MM.1S (cell line): ENCODE results near the gene UBE2Q1.

Experiments used
- DNase-seq: peaks from one replicate; pipeline ENCODE4 v3.0.0-alpha.2; 2015
- H2AFZ ChIP-seq: fragments of 300-600 bp; sonication (generic); 2 replicates; pipeline ENCODE4 v1.6.0; 2016; ENCODE audit warnings: antibody characterized with exemption, low read length
- H3F3A ChIP-seq: fragments of 300-600 bp; sonication (generic); 2 replicates; pipeline ENCODE4 v1.6.1; 2016; ENCODE audit warnings: mild to moderate bottlenecking, antibody characterized with exemption, low read length, moderate library complexity, mixed read lengths; ENCODE audit not compliant: insufficient read depth
- H3K27ac ChIP-seq: fragments of 300-600 bp; sonication (generic); 2 replicates; pipeline ENCODE4 v1.5.1; 2016; ENCODE audit warnings: mild to moderate bottlenecking, low read length
- H3K27me3 ChIP-seq: fragments of 300-600 bp; sonication (generic); replicated peaks from 2 replicates; pipeline ENCODE4 v1.6.0; 2016; ENCODE audit warnings: low read length; ENCODE audit not compliant: insufficient read depth
- H3K36me3 ChIP-seq: fragments of 300-600 bp; sonication (generic); replicated peaks from 2 replicates; pipeline ENCODE4 v1.6.1; 2016; ENCODE audit warnings: mild to moderate bottlenecking, low read length, mixed read lengths; ENCODE audit not compliant: insufficient read depth
- H3K4me1 ChIP-seq: fragments of 300-600 bp; sonication (generic); 2 replicates; pipeline ENCODE4 v1.6.1; 2016; ENCODE audit warnings: low read length, mixed read lengths
- H3K4me2 ChIP-seq: fragments of 300-600 bp; sonication (generic); 2 replicates; pipeline ENCODE4 v1.6.0; 2016; ENCODE audit warnings: low read depth, low read length
- H3K4me3 ChIP-seq: fragments of 300-600 bp; sonication (generic); 2 replicates; pipeline ENCODE4 v1.5.1; 2016; ENCODE audit warnings: low read length, mixed read lengths
- H3K79me2 ChIP-seq: fragments of 300-600 bp; sonication (generic); 2 replicates; pipeline ENCODE4 v1.6.1; 2016; ENCODE audit warnings: mixed run types, low read length, mixed read lengths
- H3K9ac ChIP-seq: fragments of 300-600 bp; sonication (generic); 2 replicates; pipeline ENCODE4 v1.6.1; 2016; ENCODE audit warnings: low read length, mixed read lengths
- H3K9me2 ChIP-seq: fragments of 300-600 bp; sonication (generic); replicated peaks from 2 replicates; pipeline ENCODE4 v1.6.1; 2016; ENCODE audit warnings: mild to moderate bottlenecking, low read length, mixed read lengths; ENCODE audit not compliant: insufficient read depth
- H3K9me3 ChIP-seq: fragments of 300-600 bp; sonication (generic); replicated peaks from 2 replicates; pipeline ENCODE4 v1.6.1; 2016; ENCODE audit warnings: mild to moderate bottlenecking, low read length, mixed read lengths; ENCODE audit not compliant: insufficient read depth
- H4K20me1 ChIP-seq: fragments of 300-600 bp; sonication (generic); 2 replicates; pipeline ENCODE4 v1.6.1; 2016; ENCODE audit warnings: mild to moderate bottlenecking, low read length, moderate library complexity, mixed read lengths; ENCODE audit not compliant: insufficient read depth
- EZH2 ChIP-seq: fragments of 300-600 bp; sonication (generic); optimal IDR thresholded peaks from 2 replicates; pipeline ENCODE3; 2017; ENCODE audit warnings: low read depth, mild to moderate bottlenecking, antibody characterized with exemption, low read length, mixed read lengths
- EZH2phosphoT487 ChIP-seq: fragments of 300-600 bp; sonication (generic); IDR thresholded peaks from 2 replicates; pipeline ENCODE4 v1.6.1; 2018; ENCODE audit warnings: antibody characterized with exemption, low read length
- TF ChIP-seq, protein P1 (sequence below): fragments of 300-600 bp; sonication (generic); IDR thresholded peaks from 2 replicates; pipeline ENCODE4 v1.5.1; 2016; ENCODE audit warnings: antibody characterized with exemption, low read length, mixed read lengths

UBE2Q1 gene

DNA sequence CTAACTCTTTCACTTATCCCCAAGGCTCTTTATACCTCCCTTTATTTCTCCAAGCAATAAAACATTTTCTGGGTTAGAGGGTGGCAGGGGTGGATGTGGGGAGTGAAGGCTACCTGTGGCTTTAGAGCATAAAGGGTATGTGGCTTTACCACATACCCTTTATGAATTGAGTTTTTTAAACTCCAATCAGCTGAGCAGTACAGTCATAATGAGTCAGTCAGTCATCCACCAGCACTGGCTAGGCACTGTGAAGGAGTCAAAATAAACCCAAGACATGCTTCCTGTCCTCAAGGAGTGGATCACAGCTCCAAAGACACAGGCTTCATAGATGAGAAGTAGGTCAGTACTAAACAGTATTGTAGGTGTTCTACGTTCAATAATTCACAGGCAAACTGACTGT lies 59.0 kb downstream of the UBE2Q1 start:
- H3K27ac ChIP-seq, result no peak overlapping the region
- peaks cover 12% of the 10 kb centered on the region; the same call in 1 of the 2 replicates for H3K27me3 ChIP-seq
- H3K9me2 ChIP-seq, result no peaks in the 10 kb centered on the region
- peaks cover 11% of the 10 kb centered on the region; the same call in 1 of the 2 replicates for H3F3A ChIP-seq
- no peak overlapping the region for H3K9ac ChIP-seq
- DNase-seq, result no peak
- H4K20me1 ChIP-seq, result no peaks in the 10 kb centered on the region
- peaks cover 11% of the 10 kb centered on the region for H3K4me1 ChIP-seq
- no peak for TF ChIP-seq EZH2phosphoT487
- TF ChIP-seq, protein P1, sequence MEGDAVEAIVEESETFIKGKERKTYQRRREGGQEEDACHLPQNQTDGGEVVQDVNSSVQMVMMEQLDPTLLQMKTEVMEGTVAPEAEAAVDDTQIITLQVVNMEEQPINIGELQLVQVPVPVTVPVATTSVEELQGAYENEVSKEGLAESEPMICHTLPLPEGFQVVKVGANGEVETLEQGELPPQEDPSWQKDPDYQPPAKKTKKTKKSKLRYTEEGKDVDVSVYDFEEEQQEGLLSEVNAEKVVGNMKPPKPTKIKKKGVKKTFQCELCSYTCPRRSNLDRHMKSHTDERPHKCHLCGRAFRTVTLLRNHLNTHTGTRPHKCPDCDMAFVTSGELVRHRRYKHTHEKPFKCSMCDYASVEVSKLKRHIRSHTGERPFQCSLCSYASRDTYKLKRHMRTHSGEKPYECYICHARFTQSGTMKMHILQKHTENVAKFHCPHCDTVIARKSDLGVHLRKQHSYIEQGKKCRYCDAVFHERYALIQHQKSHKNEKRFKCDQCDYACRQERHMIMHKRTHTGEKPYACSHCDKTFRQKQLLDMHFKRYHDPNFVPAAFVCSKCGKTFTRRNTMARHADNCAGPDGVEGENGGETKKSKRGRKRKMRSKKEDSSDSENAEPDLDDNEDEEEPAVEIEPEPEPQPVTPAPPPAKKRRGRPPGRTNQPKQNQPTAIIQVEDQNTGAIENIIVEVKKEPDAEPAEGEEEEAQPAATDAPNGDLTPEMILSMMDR, result no peak
- no peak for TF ChIP-seq EZH2
- H3K4me3 ChIP-seq, result no peak overlapping the region
- H3K79me2 ChIP-seq, result no peaks in the 10 kb centered on the region
- H2AFZ ChIP-seq, result no peak overlapping the region
- no peaks in the 10 kb centered on the region for H3K36me3 ChIP-seq
- no peaks in the 10 kb centered on the region for H3K9me3 ChIP-seq
- H3K4me2 ChIP-seq, result no peak overlapping the region
